Kidney epithelial cell (primary cell): ENCODE data around the gene ABL1. TPM values are rescaled to one million over a fixed set of nuclear protein-coding genes. Genes with fewer than 3 reads are reported as not detected.

ENCODE experiments used
- DNase-seq: peaks from one replicate; pipeline ENCODE4 v3.0.0-alpha.2; 2010; ENCODE audit warnings: low read depth
- H3K27me3 ChIP-seq: 2 replicates; pipeline ENCODE4 v1.6.0; 2011; ENCODE audit warnings: low read length; ENCODE audit not compliant: control insufficient read depth, insufficient read depth
- H3K36me3 ChIP-seq: 2 replicates; pipeline ENCODE4 v1.5.1; 2011; ENCODE audit warnings: low read length; ENCODE audit not compliant: control insufficient read depth, insufficient read depth
- H3K4me3 ChIP-seq: 2 replicates; pipeline ENCODE4 v1.5.1; 2011; ENCODE audit warnings: low read depth, mild to moderate bottlenecking, control low read depth, low read length
- CTCF ChIP-seq: IDR thresholded peaks from 2 replicates; pipeline ENCODE4 v1.5.1; 2011; ENCODE audit warnings: mild to moderate bottlenecking, moderate library complexity, low read length, control low read depth, inconsistent platforms; ENCODE audit not compliant: insufficient read depth, poor library complexity, severe bottlenecking
- total RNA-seq: library from RNA; depleted of rRNA; stranded (reverse); fragments of >200 nt; gene quantifications from 2 replicates; pipeline ENCODE4 v1.2.3, GENCODE V29; 2015

Gene ABL1
- total RNA-seq, 1 donor from 2014 or later = 83.7 TPM

DNA sequence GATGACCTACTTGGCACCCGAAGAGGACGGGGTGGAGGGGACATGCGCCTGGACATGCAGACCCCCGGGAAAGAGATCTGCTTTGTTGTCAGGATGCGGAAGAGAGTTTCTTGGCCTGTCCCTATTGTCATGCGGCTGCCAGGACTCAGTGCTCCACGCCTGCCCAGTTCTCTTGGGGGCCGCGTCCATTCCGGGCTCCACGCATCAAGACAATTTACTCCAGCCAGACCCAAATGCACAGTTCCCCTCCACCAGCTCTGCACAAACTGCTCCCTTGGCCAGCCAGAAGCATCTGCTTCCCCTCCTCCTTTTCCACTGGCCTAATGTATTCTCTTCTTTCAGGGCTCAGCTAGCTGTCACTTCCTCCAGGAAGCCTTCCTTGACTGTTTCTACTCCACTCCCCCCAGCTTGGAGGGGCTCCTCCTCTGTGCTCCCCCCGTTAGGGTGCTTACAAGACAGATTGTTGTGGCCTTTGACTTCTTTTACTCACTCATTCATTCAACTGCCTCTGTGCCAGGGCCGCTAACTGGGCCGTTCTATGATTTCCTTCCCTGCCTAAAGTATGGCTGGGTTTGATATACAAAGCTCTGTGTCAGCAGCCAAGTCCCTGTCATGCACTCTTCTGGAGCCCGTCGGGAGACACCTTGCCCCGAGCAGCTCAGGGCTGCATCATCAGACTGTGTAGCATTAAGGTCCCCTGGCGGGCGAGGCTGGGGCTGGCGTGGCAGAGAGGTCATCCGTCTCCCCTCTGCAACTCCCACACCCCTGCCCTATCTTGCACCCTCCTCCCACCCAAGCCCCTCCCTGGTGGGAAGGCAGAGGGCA is 97.4 kb downstream of the ABL1 start:
- H3K36me3 ChIP-seq = no peaks in the 10 kb centered on the region
- H3K27me3 ChIP-seq = no peaks in the 10 kb centered on the region
- TF ChIP-seq CTCF = peak; percentile 28
- no peak overlapping the region for H3K4me3 ChIP-seq
- no peak for DNase-seq

- Histone ChIP-seq H3K4me3 (no peak overlapping the region), H3K27me3 (peaks cover 3% of the 10 kb centered on the region), H3K36me3 (no peaks in the 10 kb centered on the region)
- no peak for TF ChIP-seq CTCF
- DNase-seq = no peak
These were observed 98.3 kb downstream of the ABL1 start for GRCh38 chr9:130933114-130934046.

GRCh38 chr9:130934246-130934645 is 99.2 kb downstream of the ABL1 start:
- H3K36me3 ChIP-seq = no peaks in the 10 kb centered on the region
- H3K27me3 ChIP-seq = peaks cover 7% of the 10 kb centered on the region
- no peak overlapping the region for H3K4me3 ChIP-seq
- no peak for DNase-seq
- TF ChIP-seq CTCF = no peak

GRCh38 chr9:130934702-130935647 is 99.9 kb downstream of the ABL1 start:
- H3K4me3 ChIP-seq = no peak overlapping the region
- TF ChIP-seq CTCF = no peak
- peaks cover 14% of the 10 kb centered on the region for H3K27me3 ChIP-seq
- DNase-seq = no peak
- no peaks in the 10 kb centered on the region for H3K36me3 ChIP-seq

DNA sequence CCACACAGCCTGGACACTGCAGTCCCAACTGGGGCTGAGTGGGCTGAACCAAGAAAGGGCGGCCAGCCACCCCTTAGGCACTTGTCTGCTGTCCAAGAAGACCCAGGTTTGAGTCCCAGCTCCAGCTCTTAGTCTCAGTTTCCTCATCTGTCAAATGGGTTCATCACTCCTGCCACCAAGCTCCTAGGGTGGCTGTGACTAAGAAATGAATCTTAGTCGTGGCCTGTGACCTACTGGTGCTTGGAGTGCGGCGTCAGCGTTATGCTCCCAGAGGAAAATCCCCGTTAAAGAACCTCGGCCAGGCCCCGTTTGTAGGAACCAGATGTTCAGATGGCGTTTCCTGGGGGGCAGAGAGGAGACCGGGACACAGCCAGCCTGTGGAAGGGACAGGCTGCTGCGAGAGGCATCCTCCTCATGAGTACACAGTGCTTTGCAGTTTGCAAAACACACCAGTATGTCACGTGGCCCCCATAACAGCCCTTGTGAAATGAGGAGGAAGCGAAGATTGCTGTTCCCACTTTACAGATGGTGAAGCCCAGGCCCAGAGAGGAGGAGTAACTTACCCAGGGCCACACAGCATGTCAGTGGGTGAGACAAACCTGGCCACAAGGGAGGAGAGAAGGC is 100.7 kb downstream of the ABL1 start:
- TF ChIP-seq CTCF = no peak
- H3K4me3 ChIP-seq = no peak overlapping the region
- H3K36me3 ChIP-seq = no peaks in the 10 kb centered on the region
- H3K27me3 ChIP-seq = peaks cover 21% of the 10 kb centered on the region
- no peak for DNase-seq
